SKM-1 (cell line): ENCODE measurements around the gene CDCA5.

ENCODE experiments used
- DNase-seq: peaks from one replicate; lab custom pipeline; 2025; ENCODE audit not compliant: unreplicated experiment; lab: John Stamatoyannopoulos, UW

The CDCA5 gene, protein sequence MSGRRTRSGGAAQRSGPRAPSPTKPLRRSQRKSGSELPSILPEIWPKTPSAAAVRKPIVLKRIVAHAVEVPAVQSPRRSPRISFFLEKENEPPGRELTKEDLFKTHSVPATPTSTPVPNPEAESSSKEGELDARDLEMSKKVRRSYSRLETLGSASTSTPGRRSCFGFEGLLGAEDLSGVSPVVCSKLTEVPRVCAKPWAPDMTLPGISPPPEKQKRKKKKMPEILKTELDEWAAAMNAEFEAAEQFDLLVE

DNA sequence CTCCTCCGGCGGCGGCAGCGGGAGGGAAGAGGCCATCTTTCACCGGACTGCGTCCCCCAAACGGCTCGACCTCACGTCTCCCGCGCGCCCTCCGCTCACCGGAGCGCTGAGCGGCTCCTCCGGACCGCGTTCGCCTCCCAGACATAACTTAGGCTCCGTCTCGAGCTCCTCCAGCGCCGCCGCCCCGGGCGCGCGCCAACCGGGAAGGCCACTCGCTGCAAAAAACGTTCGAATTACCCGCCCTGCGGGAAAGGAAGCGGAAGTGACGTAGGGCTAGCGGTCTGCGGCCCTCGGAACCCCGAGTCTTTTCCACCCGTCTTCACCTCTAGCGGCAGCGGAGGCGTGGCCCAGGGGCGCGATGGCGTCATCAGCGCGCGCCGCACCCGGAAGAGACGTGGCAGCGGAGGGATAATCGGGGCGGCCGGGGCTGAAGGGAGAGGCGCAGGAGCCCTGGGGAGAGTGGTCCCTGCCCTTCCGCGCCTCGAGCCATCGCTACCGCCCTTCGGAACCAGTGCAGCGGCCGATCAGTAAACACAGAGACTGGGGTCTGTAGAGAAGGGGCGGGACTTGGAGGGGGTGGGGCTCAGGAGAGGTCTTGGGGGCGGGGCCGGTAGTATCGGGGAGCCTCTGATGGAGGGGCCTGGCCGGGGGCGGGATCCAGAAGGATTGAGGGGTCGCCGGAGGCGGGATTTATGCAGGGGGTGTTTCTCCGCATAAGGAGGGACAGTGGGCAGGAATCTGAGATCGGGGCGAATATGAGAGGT, at the start of gene CDCA5, which contains the start of gene ZFPL1:
CDCA5 (minus strand) TSS at position 207 of the 764 bp plus-strand sequence; CDS start at position 145, 62 bp downstream.
ZFPL1 (plus strand) TSS at position 389 of the 764 bp plus-strand sequence. CDS start 477 bp downstream, outside the sequence.
- peak; percentile 94 for DNase-seq

DNA sequence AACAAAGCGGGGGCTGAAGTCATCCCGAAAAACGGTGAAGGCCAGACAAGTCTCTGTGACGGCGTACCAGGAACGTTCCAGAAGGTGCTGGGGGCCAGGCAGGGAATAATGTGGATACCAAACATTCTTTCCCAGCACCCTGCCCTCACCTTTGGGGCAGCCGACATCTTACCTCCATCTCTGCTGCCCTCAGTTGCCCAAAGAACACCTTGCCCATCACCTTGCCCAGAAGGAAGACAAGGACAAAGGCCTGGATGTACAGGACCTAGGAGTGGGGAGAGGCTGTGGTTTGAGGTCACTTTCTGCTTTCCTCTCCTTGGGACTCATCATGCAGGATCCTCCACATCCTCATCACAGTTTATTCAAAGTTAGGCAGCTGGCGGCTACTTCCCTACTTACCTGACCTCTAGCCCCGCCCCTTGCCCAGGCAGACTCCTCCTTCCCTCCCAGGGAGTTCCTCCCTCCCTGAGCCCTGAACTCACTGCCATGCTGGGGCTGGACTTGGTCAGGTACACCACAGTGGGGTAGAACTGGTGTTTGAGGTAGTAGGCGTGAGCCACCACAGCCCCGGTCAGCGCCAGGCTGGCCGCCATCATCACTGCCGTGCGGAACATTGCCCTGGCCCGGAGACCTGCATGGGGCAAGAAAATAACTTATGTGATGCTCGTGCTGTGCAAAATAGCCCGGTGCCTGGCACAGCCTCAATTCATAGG, 49.3 kb upstream of the CDCA5 start:
- DNase-seq: peak; percentile 41

DNA sequence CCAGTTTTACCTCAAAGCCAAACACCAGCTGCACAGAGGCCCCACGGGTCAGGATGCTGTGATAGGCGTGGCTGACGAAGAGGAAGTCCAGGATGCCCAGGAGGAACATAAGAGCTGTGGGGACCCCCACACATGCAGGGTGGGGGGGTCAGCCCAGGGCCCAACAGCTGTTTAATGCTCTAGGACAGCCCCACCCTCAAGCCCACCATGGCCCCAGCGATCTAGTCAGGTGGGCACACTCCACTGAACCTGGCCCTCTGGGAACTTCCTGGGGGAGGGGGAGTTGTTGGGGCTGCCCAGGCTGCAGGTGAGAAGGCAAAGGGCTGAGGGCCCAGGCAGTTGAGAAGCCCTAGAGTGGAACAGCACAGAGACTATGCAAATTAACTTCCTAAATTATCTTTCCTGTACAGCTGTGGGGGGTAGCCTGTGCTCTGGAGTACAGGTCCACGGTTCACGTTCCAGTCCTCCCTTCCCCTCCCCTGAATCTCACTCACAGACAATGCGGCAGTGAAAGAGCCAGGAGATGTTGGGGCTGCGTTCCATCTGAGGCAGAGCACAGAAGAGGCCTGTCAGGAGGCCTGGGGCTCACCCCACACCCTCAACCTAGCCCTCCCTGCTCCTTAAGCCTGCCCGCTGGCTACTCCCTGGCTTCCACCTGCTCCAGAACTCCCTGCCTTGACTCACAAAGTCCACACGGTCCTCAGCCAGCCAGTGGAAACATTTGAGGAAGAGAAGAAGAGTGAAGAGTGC, 48.6 kb upstream of the CDCA5 start:
- no peak for DNase-seq

DNA sequence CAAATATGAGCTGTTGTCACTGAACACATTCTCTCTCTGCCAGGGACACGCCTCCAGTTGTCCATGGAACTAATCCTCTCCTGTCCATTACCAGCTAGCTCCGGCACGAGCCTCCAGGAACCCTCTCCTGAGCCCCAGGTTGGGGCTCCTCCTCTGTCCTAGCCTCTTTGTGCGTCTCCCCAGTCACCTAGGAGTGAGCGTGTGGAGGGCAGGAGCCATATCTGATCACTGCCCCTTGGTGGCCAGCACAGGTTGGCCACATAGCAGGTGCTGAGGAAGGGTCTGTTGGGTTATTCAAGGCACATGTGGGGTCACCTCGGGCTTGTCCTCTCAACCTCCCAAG, 48.0 kb upstream of the CDCA5 start:
- DNase-seq: no peak

DNA sequence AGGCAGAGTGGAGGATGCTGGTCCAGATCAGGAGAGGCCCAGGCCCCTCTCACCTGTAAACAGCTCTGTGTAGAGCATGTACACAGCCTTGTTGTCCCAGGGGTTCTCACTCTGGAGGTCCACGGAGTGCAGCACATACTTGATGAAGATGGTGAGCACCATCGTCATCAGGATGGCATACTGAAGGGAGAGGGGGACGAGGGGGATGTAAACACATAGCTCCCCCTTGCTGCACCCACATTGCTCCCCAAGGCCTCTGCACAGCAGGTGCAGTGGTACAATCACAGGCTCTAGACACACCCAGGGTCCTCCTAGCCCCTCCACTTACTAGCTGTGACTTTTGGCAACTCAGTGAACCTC, 47.6 kb upstream of the CDCA5 start:
- DNase-seq: no peak

DNA sequence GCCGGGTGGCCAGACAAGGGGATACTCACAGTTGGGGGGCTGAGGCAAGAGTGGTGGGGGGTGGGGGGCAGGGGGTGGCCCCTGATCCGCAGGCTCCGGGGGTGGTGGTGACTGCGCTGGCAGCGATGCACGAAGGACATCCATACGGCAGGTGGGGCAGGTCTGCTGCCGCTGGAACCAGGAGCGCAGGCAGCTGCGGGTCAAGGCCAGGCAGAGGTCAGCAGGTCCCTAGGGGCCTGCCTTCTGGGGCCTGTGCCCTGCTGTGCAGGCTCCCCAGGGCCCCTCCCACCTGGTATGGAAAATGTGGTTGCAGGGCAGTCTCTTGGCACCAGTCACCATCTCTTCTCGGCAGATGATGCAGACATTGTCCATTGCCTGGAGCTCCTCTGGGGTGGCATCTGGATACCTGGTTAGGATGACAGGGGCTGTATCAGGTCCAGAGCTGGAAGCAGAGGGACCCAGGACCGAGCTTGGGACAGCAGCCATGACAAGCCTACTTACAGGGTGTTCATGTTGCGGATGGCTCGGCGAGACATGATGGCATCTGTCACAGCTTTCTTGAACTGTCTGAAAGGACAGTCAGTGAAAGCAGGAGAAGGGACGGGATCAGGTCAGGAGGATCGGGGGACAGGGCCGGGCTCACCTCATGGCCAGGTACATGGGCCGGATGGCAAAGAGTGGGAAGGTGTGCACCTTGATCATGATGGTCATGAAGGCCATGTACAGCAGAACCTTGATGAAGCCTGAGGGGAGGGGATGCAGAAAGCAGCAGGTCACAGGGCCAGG, 47.0 kb upstream of the CDCA5 start:
- no peak for DNase-seq

DNA sequence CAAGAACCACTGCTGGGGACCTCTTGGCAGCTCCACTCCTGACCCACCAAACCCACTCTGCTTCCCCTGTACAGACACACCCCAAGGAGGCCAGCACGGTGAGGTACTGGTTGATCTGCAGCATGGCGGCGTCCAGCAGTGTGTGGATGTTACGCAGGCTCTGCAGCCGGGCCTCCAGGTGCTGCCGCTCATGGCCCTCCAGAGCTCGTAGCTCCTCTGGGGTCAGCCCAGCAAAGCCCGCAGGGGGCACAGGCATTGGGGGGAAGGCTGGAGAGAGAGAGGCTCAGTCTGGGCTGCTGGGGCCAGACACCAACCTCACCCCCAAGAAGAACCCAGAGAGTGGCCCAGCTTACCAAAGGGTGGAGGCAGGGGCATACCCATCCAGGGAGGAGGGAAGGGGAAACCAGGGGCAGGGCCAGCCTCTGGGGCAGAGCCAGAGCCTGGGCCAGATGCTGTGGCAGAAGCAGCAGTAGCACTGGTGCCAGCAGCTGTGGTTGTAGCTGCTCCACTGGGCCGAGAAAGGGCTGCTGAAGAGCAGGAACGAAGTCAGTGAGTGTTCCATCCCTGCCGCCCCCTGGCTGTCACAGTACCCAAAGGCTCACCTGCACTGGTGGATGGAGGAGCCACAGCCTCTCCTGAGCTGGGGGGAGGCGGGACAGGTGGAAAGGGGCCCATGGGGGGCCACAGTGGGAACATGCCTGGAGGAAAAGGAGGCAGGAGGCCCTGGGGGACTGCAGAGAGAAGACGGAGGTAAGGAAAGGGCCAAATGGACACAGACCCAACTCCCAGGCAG, 46.0 kb upstream of the CDCA5 start:
- DNase-seq: no peak

DNA sequence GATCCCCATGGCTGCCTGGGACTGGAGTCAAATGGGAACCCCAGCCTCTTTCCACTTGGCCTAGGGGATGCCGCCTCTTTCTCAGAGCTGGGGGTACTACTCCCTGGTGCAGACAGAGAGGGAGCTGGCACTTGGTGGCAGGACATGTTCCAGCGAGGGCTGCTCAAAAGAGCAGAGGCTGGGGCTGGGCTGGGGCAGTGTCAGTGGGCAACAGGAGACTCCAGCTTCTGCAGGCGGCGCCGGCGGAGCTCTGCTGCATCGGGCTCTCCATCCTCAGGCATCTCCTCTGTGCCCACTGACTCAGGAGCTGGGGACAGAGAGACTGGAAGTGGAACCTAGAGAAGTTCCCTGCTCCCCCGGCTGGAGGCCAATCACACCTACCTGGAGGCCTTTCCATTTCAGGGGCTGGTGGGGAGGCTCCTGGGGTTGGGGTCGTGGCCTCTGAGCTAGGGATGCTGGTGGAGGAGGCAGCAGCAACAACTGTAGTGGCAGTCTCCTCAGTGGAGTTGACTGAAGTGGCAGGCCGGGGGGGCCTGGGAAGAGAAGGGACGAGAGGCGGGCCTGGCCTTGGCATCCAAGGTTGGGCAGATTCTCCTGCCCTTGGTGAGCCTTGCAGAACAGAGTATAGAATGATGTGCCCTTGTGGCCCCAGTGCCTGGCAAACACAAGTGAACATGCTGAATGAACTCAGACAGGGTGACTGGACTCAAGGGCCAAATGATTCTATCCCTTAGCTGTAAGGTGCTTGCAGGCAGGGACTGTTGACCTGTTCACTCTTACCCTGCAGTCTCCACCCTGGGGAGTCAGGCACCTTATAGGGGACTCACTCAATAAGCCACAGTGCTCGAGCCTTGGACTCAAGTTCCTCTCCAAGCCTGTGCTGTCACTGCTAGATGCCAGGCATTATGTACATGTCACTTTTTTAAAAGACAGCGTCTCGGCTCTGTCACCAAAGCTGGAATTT, 44.6 kb upstream of the CDCA5 start:
- no peak for DNase-seq

DNA sequence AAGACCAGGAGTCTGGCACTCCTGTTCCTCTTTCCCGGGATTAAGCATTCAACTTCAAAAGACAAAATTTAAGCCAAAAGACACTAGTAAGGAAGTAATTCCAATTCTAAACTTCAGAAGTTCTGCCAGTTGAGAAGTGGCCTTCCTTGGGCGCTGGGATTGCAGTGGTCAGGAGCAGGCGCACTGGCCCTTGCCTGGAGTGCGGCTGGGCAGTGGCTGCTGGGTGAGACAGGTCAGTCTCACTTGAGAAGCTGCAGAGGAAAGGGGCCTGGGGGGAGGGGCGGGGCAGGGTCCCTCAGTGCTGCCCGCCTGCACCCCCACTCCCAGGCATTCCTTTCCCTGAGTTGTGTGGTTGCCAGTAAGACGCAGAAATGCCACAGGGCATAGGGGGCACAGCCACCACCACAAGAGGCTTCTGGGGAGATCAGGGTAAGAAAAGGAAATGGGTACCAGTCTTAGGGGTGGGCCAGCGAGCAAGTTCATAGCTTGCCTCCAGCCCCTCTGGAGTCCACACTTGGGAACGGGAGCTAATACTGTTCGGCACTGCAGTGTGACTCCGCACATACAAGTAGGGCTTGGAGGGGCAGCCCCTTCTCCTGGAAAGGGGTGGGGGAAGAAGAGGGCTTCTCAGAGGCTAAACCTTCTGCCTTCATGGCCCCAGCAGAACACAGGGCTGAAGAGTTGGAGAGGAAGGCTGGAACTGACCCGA, 43.8 kb upstream of the CDCA5 start:
- DNase-seq: no peak

DNA sequence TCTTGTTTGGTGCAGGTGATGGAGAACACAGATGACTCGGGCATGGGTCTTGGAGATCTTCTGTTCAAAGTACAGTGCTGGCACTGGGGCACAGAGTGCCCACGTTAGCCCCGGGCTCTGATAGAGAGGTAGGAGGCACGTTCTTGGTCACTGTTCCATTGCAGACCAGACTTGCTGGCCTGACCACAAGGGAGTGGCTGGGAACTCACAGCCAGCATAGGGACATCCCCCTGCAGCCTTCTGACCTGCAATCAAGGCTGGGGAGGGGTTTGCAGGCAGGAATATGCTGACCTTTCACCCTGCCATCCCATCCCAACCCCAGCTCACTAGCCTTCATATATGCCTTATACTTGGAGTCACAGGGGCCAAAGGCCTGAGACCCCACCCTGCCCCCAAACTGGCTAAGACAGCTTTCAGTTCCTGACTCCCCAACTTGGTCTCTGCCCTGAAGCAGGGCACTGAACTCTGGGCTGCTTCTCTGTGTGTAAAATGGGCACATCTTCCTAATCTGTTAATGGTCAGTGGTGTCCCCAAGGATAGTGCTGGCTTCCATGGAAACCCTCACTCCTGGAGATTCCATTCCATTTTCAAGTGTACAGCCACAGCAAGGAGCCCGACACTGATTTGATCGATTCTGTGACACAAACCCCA, 42.9 kb upstream of the CDCA5 start:
- DNase-seq: no peak

DNA sequence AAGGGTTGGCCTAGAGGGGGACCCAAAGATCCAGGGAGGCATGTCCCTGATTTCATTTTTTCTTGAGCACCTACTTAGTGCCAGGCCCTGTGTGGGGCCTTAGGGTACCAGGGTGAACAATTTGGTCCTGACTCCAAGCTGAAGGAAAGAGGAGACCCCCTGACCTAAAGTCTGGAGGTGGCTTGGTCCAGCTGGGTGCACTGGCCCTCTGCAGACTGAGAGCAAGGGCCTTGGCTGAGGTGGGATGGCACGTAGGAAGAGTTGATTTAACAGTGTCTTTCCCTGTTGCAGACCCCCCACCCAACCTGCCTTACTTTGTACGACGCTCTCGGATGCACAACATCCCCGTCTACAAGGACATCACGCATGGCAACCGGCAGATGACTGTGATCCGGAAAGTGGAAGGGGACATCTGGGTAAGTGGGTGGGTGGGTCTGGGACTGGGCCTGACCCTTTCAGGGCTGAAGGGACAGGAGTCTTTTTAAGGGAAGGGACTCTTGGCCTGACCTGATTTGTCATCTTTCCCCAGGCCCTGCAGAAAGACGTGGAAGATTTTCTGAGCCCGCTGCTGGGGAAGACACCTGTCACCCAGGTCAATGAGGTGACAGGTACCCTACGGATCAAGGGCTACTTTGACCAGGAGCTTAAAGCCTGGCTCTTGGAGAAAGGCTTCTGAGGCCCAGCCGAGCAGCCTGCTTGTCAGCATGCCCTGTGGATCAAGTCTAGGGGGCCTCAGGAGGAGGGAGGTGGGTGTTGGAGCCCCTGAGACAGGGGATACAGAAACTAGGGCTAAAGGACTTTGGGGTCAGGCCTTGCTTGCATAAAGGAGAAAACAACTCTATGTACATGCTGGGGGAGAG, 41.6 kb upstream of the CDCA5 start:
- no peak for DNase-seq

DNA sequence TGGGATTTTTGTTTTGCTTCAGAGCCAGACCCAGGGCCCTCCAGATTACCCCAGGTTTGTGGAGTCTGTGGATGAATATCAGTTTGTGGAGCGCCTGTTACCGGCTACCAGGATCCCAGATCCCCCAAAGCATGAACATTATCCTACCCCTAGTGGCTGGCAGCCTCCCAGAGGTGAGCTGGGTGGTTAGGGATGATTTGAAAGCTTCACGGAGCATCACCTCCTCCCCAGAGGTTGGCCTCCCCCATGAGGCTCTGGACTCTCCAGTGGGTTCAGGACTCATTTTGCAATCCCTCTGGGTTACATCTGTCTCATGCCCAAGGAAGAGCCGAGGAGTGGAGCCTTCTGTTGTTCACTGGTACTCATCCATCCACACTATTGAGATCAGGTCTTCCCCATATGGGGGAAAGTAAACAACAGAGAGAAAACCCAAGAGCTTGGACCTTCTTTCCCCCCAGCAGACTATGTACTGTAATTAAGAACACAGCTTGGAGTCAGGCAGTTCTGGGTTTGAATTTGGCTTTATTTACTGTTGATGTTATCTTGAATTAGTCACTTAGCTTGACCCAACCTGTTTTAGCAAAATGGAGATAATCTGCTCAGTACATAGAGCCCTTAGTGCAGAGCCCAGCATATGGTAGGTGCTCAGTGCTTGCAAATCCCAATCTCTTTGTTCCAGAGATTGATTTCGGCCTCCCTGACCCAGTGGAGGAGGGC, 40.8 kb upstream of the CDCA5 start:
- DNase-seq: no peak

DNA sequence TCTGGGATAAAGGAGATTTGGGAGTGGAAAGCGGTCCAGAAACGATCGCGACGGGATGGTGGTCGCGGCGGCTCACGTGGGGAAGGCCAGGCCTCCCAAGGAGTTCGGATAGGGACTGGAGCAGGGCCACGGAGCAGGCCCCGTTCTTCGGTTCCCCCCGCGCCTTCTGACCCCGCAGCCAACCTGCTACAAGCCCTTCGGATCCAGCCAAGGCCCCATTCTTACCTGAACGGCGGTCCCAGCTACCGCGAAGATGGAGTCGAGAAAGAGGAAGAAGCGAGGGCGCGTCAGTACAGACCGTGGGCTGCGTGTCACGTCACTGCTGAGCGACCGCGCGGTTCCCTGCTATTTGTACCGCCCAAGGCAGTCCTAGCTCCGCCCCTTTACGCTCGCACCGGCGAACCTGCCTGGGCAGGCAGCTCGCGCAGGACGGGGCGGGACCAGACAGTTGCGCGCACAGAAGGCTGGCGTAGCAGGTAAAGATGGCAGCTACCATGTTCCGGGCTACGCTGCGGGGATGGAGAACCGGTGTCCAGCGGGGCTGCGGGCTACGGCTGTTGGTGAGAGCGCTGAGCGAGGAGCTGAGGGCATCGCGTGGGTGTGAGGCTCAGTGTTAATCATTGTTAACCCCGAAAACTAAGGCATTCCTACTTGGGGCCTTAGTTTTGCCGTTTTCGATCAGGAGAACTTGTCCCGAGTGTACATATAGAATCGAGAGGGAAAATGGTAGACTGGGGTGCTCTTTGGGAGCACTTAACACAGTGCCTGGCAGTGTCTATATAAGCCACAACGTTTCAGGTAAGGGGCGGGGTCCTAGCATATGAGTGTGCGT, 38.2 kb upstream of the CDCA5 start, which contains the start of the genes FAU and MRPL49:
FAU (minus strand) TSS at position 270 of the 832 bp plus-strand sequence. CDS start 321 bp downstream, outside the sequence.
MRPL49 (plus strand) TSS at position 457 of the 832 bp plus-strand sequence; CDS start at position 483, 26 bp downstream.
- DNase-seq: peak; percentile 99

DNA sequence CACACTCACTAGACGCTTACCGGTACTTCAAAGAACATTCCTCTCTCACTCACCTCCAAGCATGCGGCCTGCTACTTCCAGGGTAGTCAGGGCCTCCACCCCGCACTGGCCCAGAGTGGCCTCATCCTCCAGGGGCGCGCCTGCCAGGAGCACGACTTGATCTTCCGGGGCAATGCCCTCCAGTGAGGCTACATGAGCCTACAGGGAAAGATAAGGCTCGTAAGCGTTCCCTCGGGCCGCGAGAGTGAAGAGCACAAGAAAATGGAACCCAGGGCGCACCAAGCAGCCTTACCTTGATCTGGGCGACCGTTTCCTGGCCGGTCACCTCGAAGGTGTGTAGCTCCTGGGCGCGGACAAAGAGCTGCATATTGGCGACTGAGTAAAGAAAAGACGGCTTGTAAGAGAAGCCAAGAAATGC, 37.6 kb upstream of the CDCA5 start:
- DNase-seq: no peak

DNA sequence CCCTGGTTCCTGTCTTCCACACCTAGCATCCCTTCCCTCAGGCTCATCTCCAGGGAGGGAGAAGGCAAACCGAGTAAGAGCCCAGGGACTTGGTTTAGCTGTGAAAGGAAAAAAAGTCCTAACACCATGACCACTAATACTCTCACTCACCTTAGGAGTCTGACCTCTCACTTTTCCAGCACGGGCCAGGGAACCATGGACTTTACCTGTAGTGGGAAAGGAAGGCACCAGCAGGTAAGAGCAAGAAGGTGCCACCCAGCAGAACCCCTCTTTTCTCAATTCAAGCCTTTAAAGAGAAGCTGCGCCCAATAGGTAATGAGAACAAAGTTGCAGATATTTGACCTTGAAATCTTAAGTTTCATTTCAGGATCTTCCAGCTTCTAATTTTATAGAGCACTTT, 37.0 kb upstream of the CDCA5 start:
- no peak for DNase-seq
